IMR-90 (cell line): ENCODE data around the gene LYPD5.

Source experiments
- MAFK ChIP-seq: IDR thresholded peaks from 2 replicates; pipeline ENCODE4 v1.6.1; 2012; ENCODE audit warnings: low read depth, low read length, improper control_type of control experiment
- POLR2A ChIP-seq: IDR thresholded peaks from 2 replicates; pipeline ENCODE4 v1.6.1; 2012; ENCODE audit warnings: mild to moderate bottlenecking, low read depth, low read length
- SMC3 ChIP-seq: fragments of 150-350 bp; IDR thresholded peaks from 2 replicates; pipeline ENCODE4 v1.6.1; 2016; ENCODE audit warnings: low read depth, mild to moderate bottlenecking, antibody characterized with exemption, low read length, moderate library complexity
- TF ChIP-seq, protein P1 (sequence below): conservative IDR thresholded peaks from 2 replicates; pipeline ENCODE4 v1.5.1; 2012; ENCODE audit warnings: mild to moderate bottlenecking, low read depth, low read length, improper control_type of control experiment
- TF ChIP-seq, protein P2 (sequence below): fragments of 150-350 bp; IDR thresholded peaks from 2 replicates; pipeline ENCODE4 v1.6.1; 2016; ENCODE audit warnings: low read depth, mild to moderate bottlenecking, low read length, moderate library complexity, borderline replicate concordance

DNA sequence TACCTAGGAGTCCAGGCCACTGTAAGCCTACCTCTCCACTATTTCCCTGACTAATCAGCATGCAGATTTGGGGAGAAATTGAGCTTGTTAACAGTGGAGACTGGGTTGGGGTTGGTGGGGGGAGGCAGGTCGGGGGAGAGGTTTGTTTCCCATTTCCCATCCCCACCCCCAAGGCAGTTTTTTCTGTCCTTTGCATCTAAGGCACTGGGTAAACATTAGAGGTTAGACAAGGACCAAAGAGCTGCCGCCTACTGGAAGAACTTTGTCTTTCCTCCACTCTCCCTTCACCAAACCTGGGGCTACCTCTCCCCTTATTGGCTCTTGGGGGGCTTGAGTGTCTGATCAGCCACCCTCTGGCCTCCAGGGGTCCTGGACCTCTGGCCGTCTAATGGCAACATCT lies 22.4 kb downstream of the LYPD5 start:
- TF ChIP-seq, protein P1, sequence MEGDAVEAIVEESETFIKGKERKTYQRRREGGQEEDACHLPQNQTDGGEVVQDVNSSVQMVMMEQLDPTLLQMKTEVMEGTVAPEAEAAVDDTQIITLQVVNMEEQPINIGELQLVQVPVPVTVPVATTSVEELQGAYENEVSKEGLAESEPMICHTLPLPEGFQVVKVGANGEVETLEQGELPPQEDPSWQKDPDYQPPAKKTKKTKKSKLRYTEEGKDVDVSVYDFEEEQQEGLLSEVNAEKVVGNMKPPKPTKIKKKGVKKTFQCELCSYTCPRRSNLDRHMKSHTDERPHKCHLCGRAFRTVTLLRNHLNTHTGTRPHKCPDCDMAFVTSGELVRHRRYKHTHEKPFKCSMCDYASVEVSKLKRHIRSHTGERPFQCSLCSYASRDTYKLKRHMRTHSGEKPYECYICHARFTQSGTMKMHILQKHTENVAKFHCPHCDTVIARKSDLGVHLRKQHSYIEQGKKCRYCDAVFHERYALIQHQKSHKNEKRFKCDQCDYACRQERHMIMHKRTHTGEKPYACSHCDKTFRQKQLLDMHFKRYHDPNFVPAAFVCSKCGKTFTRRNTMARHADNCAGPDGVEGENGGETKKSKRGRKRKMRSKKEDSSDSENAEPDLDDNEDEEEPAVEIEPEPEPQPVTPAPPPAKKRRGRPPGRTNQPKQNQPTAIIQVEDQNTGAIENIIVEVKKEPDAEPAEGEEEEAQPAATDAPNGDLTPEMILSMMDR, result no peak
- TF ChIP-seq MAFK, result no peak
- TF ChIP-seq, protein P2, sequence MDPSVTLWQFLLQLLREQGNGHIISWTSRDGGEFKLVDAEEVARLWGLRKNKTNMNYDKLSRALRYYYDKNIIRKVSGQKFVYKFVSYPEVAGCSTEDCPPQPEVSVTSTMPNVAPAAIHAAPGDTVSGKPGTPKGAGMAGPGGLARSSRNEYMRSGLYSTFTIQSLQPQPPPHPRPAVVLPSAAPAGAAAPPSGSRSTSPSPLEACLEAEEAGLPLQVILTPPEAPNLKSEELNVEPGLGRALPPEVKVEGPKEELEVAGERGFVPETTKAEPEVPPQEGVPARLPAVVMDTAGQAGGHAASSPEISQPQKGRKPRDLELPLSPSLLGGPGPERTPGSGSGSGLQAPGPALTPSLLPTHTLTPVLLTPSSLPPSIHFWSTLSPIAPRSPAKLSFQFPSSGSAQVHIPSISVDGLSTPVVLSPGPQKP, result no peak
- TF ChIP-seq SMC3, result no peak
- no peak for TF ChIP-seq POLR2A
